SK-N-SH (cell line): ENCODE data around the gene PRND. TPM values are rescaled to one million over a fixed set of nuclear protein-coding genes. Genes with fewer than 3 reads are reported as not detected.

Experiments used
- CTCF ChIA-PET: fragments of 300-600, 350-600 bp; formaldehyde crosslinking; extraction: SDS; loops from one replicate; lab custom pipeline; 2021; lab: Yijun Ruan, JAX
- POLR2A ChIA-PET: fragments of 350-600 bp; sonication (Branson Sonifier 250); formaldehyde crosslinking; extraction: SDS; loops from one replicate; lab custom pipeline; 2020; ENCODE audit warnings: antibody characterized with exemption, inconsistent platforms; lab: Yijun Ruan, JAX
- DNase-seq: peaks from one replicate; pipeline ENCODE4 v3.0.0; 2012
- H2AFZ ChIP-seq: fragments of 200-600 bp; sonication (generic); 2 replicates; pipeline ENCODE4 v1.8.1; 2016; ENCODE audit warnings: antibody characterized with exemption, mild to moderate bottlenecking, low read depth
- H3F3A ChIP-seq: fragments of 200-600 bp; sonication (generic); replicated peaks from 2 replicates; pipeline ENCODE3; 2016; ENCODE audit warnings: antibody characterized with exemption, mild to moderate bottlenecking; ENCODE audit not compliant: insufficient read depth
- H3K27ac ChIP-seq, 2 experiments: fragments of 200-500 bp in 1 of 2; fragments of 200-600 bp in 1 of 2; sonication (Bioruptor generic) in 1 of 2; sonication (generic), shearing (Covaris generic) in 1 of 2; 2 replicates each; pipeline versions ENCODE4 v1.5.1 to v1.6.1; 2014 to 2016; ENCODE audit warnings: low read depth in 2 of 2, inconsistent platforms in 1 of 2, low read length in 1 of 2, mild to moderate bottlenecking in 1 of 2, mixed read lengths in 1 of 2
- H3K27me3 ChIP-seq: fragments of 200-600 bp; sonication (generic), shearing (Covaris generic); 2 replicates; pipeline ENCODE4 v1.6.1; 2016; ENCODE audit warnings: mixed run types; ENCODE audit not compliant: insufficient read depth
- H3K36me3 ChIP-seq, 2 experiments: fragments of 200-500 bp in 1 of 2; fragments of 200-600 bp in 1 of 2; sonication (Bioruptor generic) in 1 of 2; sonication (generic) in 1 of 2; replicated peaks in 1 of 2; 2 replicates each; pipeline versions ENCODE3 to v1.5.1; 2014 to 2016; ENCODE audit warnings: low read length in 1 of 2, mild to moderate bottlenecking in 1 of 2; ENCODE audit not compliant: insufficient read depth in 2 of 2, control insufficient read depth in 1 of 2
- H3K4me1 ChIP-seq, 2 experiments: fragments of 200-500 bp in 1 of 2; fragments of 200-600 bp in 1 of 2; sonication (Bioruptor generic) in 1 of 2; sonication (generic), shearing (Covaris generic) in 1 of 2; 2 replicates each; pipeline versions ENCODE4 v1.5.1 to v1.6.1; 2014 to 2016; ENCODE audit warnings: low read depth in 1 of 2, low read length in 1 of 2, mixed run types in 1 of 2; ENCODE audit not compliant: insufficient read depth in 2 of 2, control insufficient read depth in 1 of 2
- H3K4me2 ChIP-seq: fragments of 200-600 bp; sonication (generic), shearing (Covaris generic); 2 replicates; pipeline ENCODE4 v1.6.1; 2017; ENCODE audit warnings: mixed run types
- H3K4me3 ChIP-seq, 2 experiments: fragments of 200-500 bp in 1 of 2; fragments of 200-600 bp in 1 of 2; sonication (Bioruptor generic) in 1 of 2; sonication (generic), shearing (Covaris generic) in 1 of 2; 2 replicates each; pipeline versions ENCODE4 v1.5.1 to v1.8.1; 2014 to 2016; ENCODE audit warnings: low read depth in 2 of 2, inconsistent platforms in 1 of 2, low read length in 1 of 2, mild to moderate bottlenecking in 1 of 2, mixed read lengths in 1 of 2, moderate library complexity in 1 of 2
- H3K79me2 ChIP-seq: fragments of 200-600 bp; sonication (generic); 2 replicates; pipeline ENCODE4 v1.8.1; 2017; ENCODE audit warnings: mild to moderate bottlenecking; ENCODE audit not compliant: insufficient read depth
- H3K9ac ChIP-seq: fragments of 200-600 bp; sonication (generic); 2 replicates; pipeline ENCODE4 v1.6.1; 2017; ENCODE audit warnings: mixed run types
- H3K9me2 ChIP-seq: fragments of 200-600 bp; sonication (generic); 2 replicates; pipeline ENCODE4 v1.6.1; 2017; ENCODE audit warnings: mixed run types
- H3K9me3 ChIP-seq: fragments of 200-600 bp; sonication (generic); 2 replicates; pipeline ENCODE4 v1.6.1; 2017; ENCODE audit warnings: mixed run types, mild to moderate bottlenecking, moderate library complexity
- H4K20me1 ChIP-seq: fragments of 200-600 bp; sonication (generic); 2 replicates; pipeline ENCODE4 v1.6.1; 2017; ENCODE audit warnings: mild to moderate bottlenecking, mixed run types; ENCODE audit not compliant: insufficient read depth
- EZH2phosphoT487 ChIP-seq: fragments of 200-600 bp; sonication (generic); IDR thresholded peaks from 2 replicates; pipeline ENCODE4 v1.6.1; 2017; ENCODE audit warnings: low read depth, mixed run types, mild to moderate bottlenecking, antibody characterized with exemption, moderate library complexity, borderline replicate concordance
- FOXJ3 ChIP-seq: sonication (generic); formaldehyde crosslinking; IDR thresholded peaks from 2 replicates; pipeline ENCODE4 v1.5.1; 2020; ENCODE audit warnings: mild to moderate bottlenecking, missing genetic modification reagents
- FOXM1 ChIP-seq: IDR thresholded peaks from 2 replicates; pipeline ENCODE4 v1.4.0; 2012; ENCODE audit warnings: low read depth, mild to moderate bottlenecking
- GABPA ChIP-seq: IDR thresholded peaks from 2 replicates; pipeline ENCODE4 v1.4.0; 2012; ENCODE audit warnings: low read depth, mild to moderate bottlenecking
- IRF3 ChIP-seq: fragments of 150-350 bp; IDR thresholded peaks from 2 replicates; pipeline ENCODE4 v1.6.1; 2016; ENCODE audit warnings: mild to moderate bottlenecking, low read depth, low read length
- MEF2A ChIP-seq: IDR thresholded peaks from 2 replicates; pipeline ENCODE4 v1.4.0; 2012; ENCODE audit warnings: low read depth, borderline replicate concordance
- MXI1 ChIP-seq: IDR thresholded peaks from 2 replicates; pipeline ENCODE4 v1.6.1; 2012; ENCODE audit warnings: mild to moderate bottlenecking, low read depth, low read length, improper control_type of control experiment
- NFIC ChIP-seq: IDR thresholded peaks from 2 replicates; pipeline ENCODE4 v1.4.0; 2012; ENCODE audit warnings: borderline replicate concordance
- NRF1 ChIP-seq: IDR thresholded peaks from 2 replicates; pipeline ENCODE4 v1.6.1; 2012; ENCODE audit warnings: low read depth, mild to moderate bottlenecking, low read length
- RCOR1 ChIP-seq: fragments of 150-350 bp; IDR thresholded peaks from 2 replicates; pipeline ENCODE4 v1.6.1; 2017; ENCODE audit warnings: antibody characterized with exemption, low read length
- RXRA ChIP-seq: IDR thresholded peaks from 2 replicates; pipeline ENCODE4 v1.4.0; 2012; ENCODE audit warnings: low read depth, mild to moderate bottlenecking, borderline replicate concordance
- SIN3A ChIP-seq: IDR thresholded peaks from 2 replicates; pipeline ENCODE4 v1.6.1; 2012; ENCODE audit warnings: low read depth, mild to moderate bottlenecking, low read length, moderate library complexity, borderline replicate concordance
- SMC3 ChIP-seq: IDR thresholded peaks from 2 replicates; pipeline ENCODE4 v1.6.1; 2012; ENCODE audit warnings: low read depth, low read length, improper control_type of control experiment
- TAF1 ChIP-seq: IDR thresholded peaks from 2 replicates; pipeline ENCODE4 v1.6.1; 2012; ENCODE audit warnings: low read depth, mild to moderate bottlenecking, low read length, moderate library complexity, borderline replicate concordance
- TCF12 ChIP-seq: IDR thresholded peaks from 2 replicates; pipeline ENCODE4 v1.4.0; 2012
- TEAD4 ChIP-seq: IDR thresholded peaks from 2 replicates; pipeline ENCODE4 v1.4.0; 2012; ENCODE audit warnings: mild to moderate bottlenecking, borderline replicate concordance; ENCODE audit not compliant: insufficient read depth
- YY1 ChIP-seq: IDR thresholded peaks from 2 replicates; pipeline ENCODE4 v1.4.0; 2012; ENCODE audit warnings: low read depth, mild to moderate bottlenecking
- WGBS: methylation state at CpG from one replicate; pipeline ENCODE4 v1.1.6; 2017; ENCODE audit warnings: low lambda C conversion rate; 5-methylcytosine and 5-hydroxymethylcytosine counted together
- polyA plus RNA-seq, 3 experiments: library from polyadenylated mRNA; depleted of rRNA; stranded (reverse); fragments of >200 nt; gene quantifications; 2 replicates each; pipeline ENCODE4 v1.2.3, GENCODE V29; 2012
- TF ChIP-seq, protein P1 (sequence below): fragments of 200-600 bp; sonication (generic); IDR thresholded peaks from 2 replicates; pipeline ENCODE4 v1.6.1; 2017; ENCODE audit warnings: antibody characterized with exemption, mild to moderate bottlenecking, moderate library complexity
- TF ChIP-seq, protein P2 (sequence below): IDR thresholded peaks from 2 replicates; pipeline ENCODE4 v1.4.0; 2012; ENCODE audit warnings: low read depth
- TF ChIP-seq, protein P3 (sequence below): IDR thresholded peaks from 2 replicates; pipeline ENCODE4; 2012

The PRND gene
- polyA plus RNA-seq, 1 of the 3 experiments (the other 2 are of a cell fraction): not detected

- TF ChIP-seq, protein P1, sequence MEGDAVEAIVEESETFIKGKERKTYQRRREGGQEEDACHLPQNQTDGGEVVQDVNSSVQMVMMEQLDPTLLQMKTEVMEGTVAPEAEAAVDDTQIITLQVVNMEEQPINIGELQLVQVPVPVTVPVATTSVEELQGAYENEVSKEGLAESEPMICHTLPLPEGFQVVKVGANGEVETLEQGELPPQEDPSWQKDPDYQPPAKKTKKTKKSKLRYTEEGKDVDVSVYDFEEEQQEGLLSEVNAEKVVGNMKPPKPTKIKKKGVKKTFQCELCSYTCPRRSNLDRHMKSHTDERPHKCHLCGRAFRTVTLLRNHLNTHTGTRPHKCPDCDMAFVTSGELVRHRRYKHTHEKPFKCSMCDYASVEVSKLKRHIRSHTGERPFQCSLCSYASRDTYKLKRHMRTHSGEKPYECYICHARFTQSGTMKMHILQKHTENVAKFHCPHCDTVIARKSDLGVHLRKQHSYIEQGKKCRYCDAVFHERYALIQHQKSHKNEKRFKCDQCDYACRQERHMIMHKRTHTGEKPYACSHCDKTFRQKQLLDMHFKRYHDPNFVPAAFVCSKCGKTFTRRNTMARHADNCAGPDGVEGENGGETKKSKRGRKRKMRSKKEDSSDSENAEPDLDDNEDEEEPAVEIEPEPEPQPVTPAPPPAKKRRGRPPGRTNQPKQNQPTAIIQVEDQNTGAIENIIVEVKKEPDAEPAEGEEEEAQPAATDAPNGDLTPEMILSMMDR: no peak
- TF ChIP-seq SMC3 (no peak), TEAD4 (no peak), NFIC (peak; percentile 62)
- TF ChIP-seq, protein P2, sequence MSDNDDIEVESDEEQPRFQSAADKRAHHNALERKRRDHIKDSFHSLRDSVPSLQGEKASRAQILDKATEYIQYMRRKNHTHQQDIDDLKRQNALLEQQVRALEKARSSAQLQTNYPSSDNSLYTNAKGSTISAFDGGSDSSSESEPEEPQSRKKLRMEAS: no peak
Measured at GRCh38 chr20:4684837-4685413, 36.8 kb upstream of the PRND start (continued).

DNA sequence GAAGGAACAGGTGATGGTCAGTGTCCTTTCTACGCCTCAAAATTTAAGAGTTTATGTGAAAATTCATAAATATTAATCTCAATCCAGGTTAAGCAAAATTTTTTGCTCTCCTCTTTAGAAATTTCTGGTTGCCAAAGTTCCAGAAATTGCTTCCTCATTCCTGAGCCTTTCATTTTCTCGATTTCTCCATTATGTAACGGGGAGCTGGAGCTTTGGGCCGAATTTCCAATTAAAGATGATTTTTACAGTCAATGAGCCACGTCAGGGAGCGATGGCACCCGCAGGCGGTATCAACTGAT lies 35.8 kb upstream of the PRND start:
- POLR2A ChIA-PET: no interaction called here
- Histone ChIP-seq H3K4me1 (peaks cover 4 to 38% of the 10 kb centered on the region in 2 experiments; a peak in 3 of 4 replicates), H3F3A (peaks cover 26% of the 10 kb centered on the region)
- TF ChIP-seq MEF2A: no peak
- no peak for TF ChIP-seq MXI1
- TF ChIP-seq YY1: no peak
- TF ChIP-seq, all 33 proteins: peak for 0
- no peaks in the 10 kb centered on the region for H3K9me3 ChIP-seq
- no peaks in the 10 kb centered on the region for H3K9me2 ChIP-seq
- CTCF ChIA-PET: no interaction called here
- peaks cover 36% of the 10 kb centered on the region for H4K20me1 ChIP-seq
- H3K36me3 ChIP-seq: peaks cover 3 to 27% of the 10 kb centered on the region in 2 experiments
- WGBS: 10% methylated on average over 8 of the region's 8 CpGs
- peak overlapping the region; percentile 44 to 86; a peak in 3 of 4 replicates for H3K27ac ChIP-seq
- no peak for DNase-seq
- H3K9ac ChIP-seq: peak overlapping the region; percentile 89
- H2AFZ ChIP-seq: peak overlapping the region; percentile 80
- no peaks in the 10 kb centered on the region for H3K27me3 ChIP-seq
- H3K79me2 ChIP-seq: peaks cover 54% of the 10 kb centered on the region
- peak overlapping the region; percentile 92 for H3K4me2 ChIP-seq
- H3K4me3 ChIP-seq: peak overlapping the region; percentile 68 to 72

- Histone ChIP-seq H4K20me1 (peaks cover 60% of the 10 kb centered on the region), H3K4me3 (no peak overlapping the region; a peak in 1 of 4 replicates), H3K27me3 (no peaks in the 10 kb centered on the region), H3K9ac (0 out of 2 replicates have a peak overlapping the region, but pooled peaks have one; percentile 60), H3K4me2 (peak overlapping the region; percentile 92), H3F3A (peaks cover 26% of the 10 kb centered on the region), H2AFZ (no peak overlapping the region), H3K79me2 (peaks cover 79% of the 10 kb centered on the region), H3K36me3 (peaks cover 3 to 51% of the 10 kb centered on the region in 2 experiments), H3K9me3 (no peaks in the 10 kb centered on the region), H3K27ac (peak overlapping the region in 1 of 2 experiments; percentile 20; a peak in 2 of 4 replicates), H3K4me1 (peaks cover 4 to 43% of the 10 kb centered on the region in 2 experiments; a peak in 3 of 4 replicates), H3K9me2 (no peaks in the 10 kb centered on the region)
- TF ChIP-seq IRF3 (no peak), EZH2phosphoT487 (no peak), RCOR1 (no peak), TCF12 (no peak), NFIC (no peak), MXI1 (no peak), TAF1 (no peak), FOXM1 (no peak), NRF1 (no peak), SMC3 (no peak), MEF2A (no peak), FOXJ3 (CRISPR knock-in tag) (no peak), GABPA (no peak), RXRA (no peak), SIN3A (no peak)
- TF ChIP-seq, protein P2: no peak
- TF ChIP-seq, protein P3, sequence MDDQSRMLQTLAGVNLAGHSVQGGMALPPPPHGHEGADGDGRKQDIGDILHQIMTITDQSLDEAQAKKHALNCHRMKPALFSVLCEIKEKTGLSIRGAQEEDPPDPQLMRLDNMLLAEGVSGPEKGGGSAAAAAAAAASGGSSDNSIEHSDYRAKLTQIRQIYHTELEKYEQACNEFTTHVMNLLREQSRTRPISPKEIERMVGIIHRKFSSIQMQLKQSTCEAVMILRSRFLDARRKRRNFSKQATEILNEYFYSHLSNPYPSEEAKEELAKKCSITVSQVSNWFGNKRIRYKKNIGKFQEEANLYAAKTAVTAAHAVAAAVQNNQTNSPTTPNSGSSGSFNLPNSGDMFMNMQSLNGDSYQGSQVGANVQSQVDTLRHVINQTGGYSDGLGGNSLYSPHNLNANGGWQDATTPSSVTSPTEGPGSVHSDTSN: no peak
- ChIA-PET POLR2A (no interaction called here), CTCF (interaction anchor here (1.0 kb wide), 1 partner anchor 75 kb away, joined by 3 read pairs; no protein-coding TSS in a partner anchor)
- DNase-seq: no peak
- 76% methylated on average over 2 of the region's 2 CpGs for WGBS
Measured at GRCh38 chr20:4688305-4688704, 33.4 kb upstream of the PRND start.
